CD4-positive, CD25-positive, alpha-beta regulatory T cell (primary cell): Measurements from ENCODE around the gene GPR52. TPM values are rescaled to one million over a fixed set of nuclear protein-coding genes. Genes with fewer than 3 reads are reported as not detected.

ENCODE experiments used
- ATAC-seq, 2 donors: fragments of 150-1000 bp; cut with Tn5 transposase; one replicate each; pipeline ENCODE4 v1.10.0; 2021; ENCODE audit warnings: low read depth in 2 of 2, moderate number of reproducible peaks in 2 of 2, moderate library complexity in 1 of 2
- DNase-seq, 3 donors: peaks; one replicate each; pipeline versions ENCODE4 v3.0.0 to v3.0.0-alpha.2; 2012 to 2022; ENCODE audit warnings: mixed read lengths in 1 of 3
- H3K27ac ChIP-seq: one replicate; pipeline ENCODE4 v1.7.0; 2013; ENCODE audit warnings: mild to moderate bottlenecking, low read length; ENCODE audit not compliant: insufficient read depth, poor library complexity, severe bottlenecking
- H3K27me3 ChIP-seq: one replicate; pipeline ENCODE4 v1.7.0; 2013; ENCODE audit warnings: low read length; ENCODE audit not compliant: control insufficient read depth, insufficient read depth
- H3K36me3 ChIP-seq: one replicate; pipeline ENCODE4 v1.7.0; 2013; ENCODE audit warnings: mild to moderate bottlenecking, low read length, moderate library complexity; ENCODE audit not compliant: control insufficient read depth, insufficient read depth
- H3K4me1 ChIP-seq: 2 replicates; pipeline ENCODE4 v1.7.0; 2013; ENCODE audit warnings: mild to moderate bottlenecking, low read length; ENCODE audit not compliant: insufficient read depth, control insufficient read depth, poor library complexity, severe bottlenecking
- H3K4me3 ChIP-seq: one replicate; pipeline ENCODE4 v1.7.0; 2013; ENCODE audit warnings: low read depth, mild to moderate bottlenecking, low read length, moderate library complexity
- H3K9me3 ChIP-seq, 2 experiments: 1 replicate in 1 of 2; 2 replicates in 1 of 2; pipeline ENCODE4 v1.7.0; 2013; ENCODE audit warnings: low read length in 2 of 2, mild to moderate bottlenecking in 1 of 2, moderate library complexity in 1 of 2; ENCODE audit not compliant: control insufficient read depth in 2 of 2
- H3K27ac Mint-ChIP-seq, 3 donors: one replicate each; pipeline ENCODE4 v1.8.0; 2020 to 2022; ENCODE audit warnings: mild to moderate bottlenecking in 3 of 3, mixed read lengths in 3 of 3, moderate library complexity in 2 of 3
- H3K27me3 Mint-ChIP-seq: one replicate; pipeline ENCODE4 v1.8.0; 2022; ENCODE audit warnings: mild to moderate bottlenecking, mixed read lengths
- H3K36me3 Mint-ChIP-seq: one replicate; pipeline ENCODE4 v1.8.0; 2020; ENCODE audit warnings: mixed read lengths
- H3K4me1 Mint-ChIP-seq, 4 donors: one replicate each; pipeline ENCODE4 v1.8.0; 2020 to 2022; ENCODE audit warnings: mixed read lengths in 4 of 4, mild to moderate bottlenecking in 1 of 4
- H3K4me3 Mint-ChIP-seq, 4 donors: one replicate each; pipeline ENCODE4 v1.8.0; 2020 to 2022; ENCODE audit warnings: mild to moderate bottlenecking in 4 of 4, mixed read lengths in 4 of 4, moderate library complexity in 3 of 4
- H3K9me3 Mint-ChIP-seq, 7 donors: one replicate each; pipeline ENCODE4 v1.8.0; 2020 to 2022; ENCODE audit warnings: mixed read lengths in 7 of 7, mild to moderate bottlenecking in 3 of 7, moderate library complexity in 2 of 7
- polyA plus RNA-seq, 4 donors: library from polyadenylated mRNA; unstranded; fragments of 300-500 nt; fragmentation: Illumina TruSeq; gene quantifications; one replicate each; pipeline ENCODE4 v1.2.3, GENCODE V29; 2021
- total RNA-seq: library from RNA; stranded (reverse); gene quantifications from one replicate; pipeline ENCODE4 v1.2.3, GENCODE V29; 2022

Gene GPR52
- total and polyA plus RNA-seq, 5 donors from 2014 or later, result 11.3 TPM; not detected in 4

DNA sequence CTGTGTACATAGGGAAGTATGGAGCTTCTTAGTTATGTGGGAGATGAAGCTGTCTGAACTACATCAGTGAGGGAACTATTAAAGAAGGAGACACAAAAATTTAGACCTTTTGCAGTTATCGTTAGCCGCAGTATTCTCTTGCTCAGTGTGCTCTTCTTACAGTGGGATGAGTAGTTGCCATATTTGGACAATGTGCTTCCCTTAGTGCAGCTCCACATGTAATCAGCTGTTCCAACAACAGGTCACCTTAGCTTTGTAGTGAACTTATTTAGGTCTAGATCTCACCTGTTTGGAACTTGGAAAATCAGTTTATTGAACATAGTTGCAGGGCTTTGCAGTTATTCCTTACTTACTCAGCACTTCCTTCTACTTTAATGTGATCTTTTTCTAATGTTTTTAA is 18.1 kb downstream of the GPR52 start:
- Histone ChIP-seq H3K9me3 (peaks cover 0 to 4% of the 10 kb centered on the region in 2 experiments), H3K4me3 (no peak overlapping the region), H3K27ac (no peak overlapping the region), H3K27me3 (no peaks in the 10 kb centered on the region), H3K36me3 (no peaks in the 10 kb centered on the region), H3K4me1 (no peaks in the 10 kb centered on the region)
- Mint-ChIP-seq H3K4me1 (peaks cover 0 to 11% (median 0%) of the 10 kb centered on the region in 4 donors), H3K27ac (no peak overlapping the region), H3K9me3 (peaks cover 0 to 7% (median 1%) of the 10 kb centered on the region in 7 donors), H3K27me3 (no peaks in the 10 kb centered on the region), H3K4me3 (peak overlapping the region in 1 of 4 donors; percentile 83), H3K36me3 (peaks cover 26% of the 10 kb centered on the region)
- ATAC-seq (no peak), DNase-seq (no peak)

DNA sequence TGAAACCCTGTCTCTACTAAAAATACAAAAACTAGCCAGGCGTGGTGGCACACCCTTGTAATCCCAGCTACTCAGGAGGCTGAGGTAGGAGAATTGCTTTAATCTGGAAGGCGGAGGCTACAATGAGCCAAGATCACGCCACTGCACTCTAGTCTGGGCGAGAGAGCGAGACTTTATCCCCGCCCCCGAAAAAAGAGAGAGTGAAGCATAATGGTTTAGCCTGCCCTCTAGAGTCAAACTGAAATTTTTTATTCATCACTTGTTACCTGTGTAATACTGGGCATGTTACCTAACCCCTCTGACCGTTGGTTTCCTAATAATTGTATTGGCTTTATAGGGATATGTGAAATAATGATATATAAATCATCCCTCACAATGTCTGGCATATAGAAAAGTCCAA is 18.8 kb downstream of the GPR52 start:
- Histone ChIP-seq H3K4me1 (no peaks in the 10 kb centered on the region), H3K27me3 (no peaks in the 10 kb centered on the region), H3K9me3 (peaks cover 0 to 4% of the 10 kb centered on the region in 2 experiments), H3K27ac (no peak overlapping the region), H3K36me3 (no peaks in the 10 kb centered on the region), H3K4me3 (no peak overlapping the region)
- H3K27me3 Mint-ChIP-seq, result no peaks in the 10 kb centered on the region
- no peak for DNase-seq
- no peak for ATAC-seq
- H3K27ac Mint-ChIP-seq, result peak overlapping the region in 1 of 3 donors; percentile 35
- peaks cover 0 to 13% (median 0%) of the 10 kb centered on the region in 4 donors for H3K4me1 Mint-ChIP-seq
- H3K36me3 Mint-ChIP-seq, result peaks cover 23% of the 10 kb centered on the region
- peaks cover 0 to 7% (median 1%) of the 10 kb centered on the region in 7 donors for H3K9me3 Mint-ChIP-seq
- no peak overlapping the region for H3K4me3 Mint-ChIP-seq

DNA sequence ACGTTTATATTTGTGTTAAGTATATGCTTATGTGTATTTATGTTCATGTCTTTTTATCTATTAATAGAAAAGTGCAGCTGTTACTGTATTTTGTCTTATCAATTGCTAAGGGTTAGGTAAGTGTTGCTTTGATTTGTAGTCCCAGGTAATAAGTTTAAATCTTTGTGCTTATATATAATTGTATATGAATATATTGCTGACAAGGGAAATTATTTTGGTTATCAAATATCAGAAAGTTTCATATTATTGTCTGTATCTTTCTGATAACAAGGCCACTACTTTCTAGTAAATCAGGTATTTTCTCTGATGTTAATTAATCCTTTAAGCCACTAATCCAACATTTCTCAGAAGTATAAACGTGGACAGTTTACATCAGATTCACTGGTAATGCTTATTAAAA is 21.3 kb downstream of the GPR52 start:
- H3K27ac ChIP-seq, result no peak overlapping the region
- Mint-ChIP-seq H3K4me3 (no peak overlapping the region), H3K4me1 (peaks cover 0 to 13% (median 0%) of the 10 kb centered on the region in 4 donors), H3K27me3 (no peaks in the 10 kb centered on the region), H3K36me3 (peaks cover 11% of the 10 kb centered on the region), H3K27ac (no peak overlapping the region), H3K9me3 (peaks cover 0 to 1% (median 0%) of the 10 kb centered on the region in 7 donors)
- no peaks in the 10 kb centered on the region for H3K4me1 ChIP-seq
- H3K27me3 ChIP-seq, result no peaks in the 10 kb centered on the region
- H3K36me3 ChIP-seq, result no peaks in the 10 kb centered on the region
- no peak overlapping the region for H3K4me3 ChIP-seq
- ATAC-seq, result no peak
- DNase-seq, result no peak
- no peaks in the 10 kb centered on the region for H3K9me3 ChIP-seq

DNA sequence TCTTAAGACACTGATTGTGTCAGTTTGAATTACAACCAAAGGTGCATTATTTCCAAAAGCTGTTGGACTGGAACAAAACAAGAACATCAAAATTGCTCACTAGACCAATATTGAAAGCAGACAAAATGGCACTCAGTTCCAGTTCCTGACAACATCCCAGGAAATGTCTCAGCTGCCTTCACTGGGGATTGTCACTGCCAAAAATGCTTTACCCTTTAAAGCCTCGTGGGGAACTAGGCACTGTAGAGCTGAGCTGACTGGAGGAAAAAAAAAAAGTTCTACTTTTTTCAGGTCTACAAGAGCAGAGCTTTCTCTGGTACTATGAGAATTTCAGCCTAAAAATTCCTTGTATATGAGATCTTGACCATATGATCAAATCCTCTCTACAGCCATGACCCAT is 21.9 kb downstream of the GPR52 start:
- no peaks in the 10 kb centered on the region for H3K9me3 ChIP-seq
- ATAC-seq (no peak), DNase-seq (no peak)
- no peaks in the 10 kb centered on the region for H3K36me3 ChIP-seq
- peaks cover 5% of the 10 kb centered on the region for H3K36me3 Mint-ChIP-seq
- H3K27me3 Mint-ChIP-seq, result no peaks in the 10 kb centered on the region
- no peak overlapping the region for H3K27ac Mint-ChIP-seq
- H3K9me3 Mint-ChIP-seq, result no peaks in the 10 kb centered on the region
- H3K4me3 ChIP-seq, result no peak overlapping the region
- H3K4me1 ChIP-seq, result no peaks in the 10 kb centered on the region
- H3K4me3 Mint-ChIP-seq, result no peak overlapping the region
- H3K27ac ChIP-seq, result no peak overlapping the region
- H3K4me1 Mint-ChIP-seq, result peaks cover 0 to 13% (median 0%) of the 10 kb centered on the region in 4 donors
- no peaks in the 10 kb centered on the region for H3K27me3 ChIP-seq

DNA sequence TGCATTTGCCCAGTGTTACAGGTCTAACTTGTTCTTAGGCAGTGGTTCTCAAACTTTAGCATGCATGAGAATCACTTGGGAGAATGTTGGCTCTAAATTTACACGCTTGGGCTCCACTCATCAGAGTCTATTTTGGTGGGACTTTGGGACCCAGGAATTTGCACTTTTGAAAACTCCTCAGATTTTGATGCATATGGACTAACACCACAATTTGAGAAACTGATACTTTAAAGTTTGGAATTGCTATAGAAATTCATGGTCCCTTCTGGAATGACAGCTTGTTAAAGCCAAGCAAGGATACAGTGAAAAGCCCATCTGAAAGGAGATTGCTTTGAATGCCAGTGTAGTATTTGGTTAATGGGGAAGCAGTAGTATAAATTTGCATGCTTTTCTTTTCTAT is 31.5 kb downstream of the GPR52 start:
- H3K9me3 Mint-ChIP-seq, result peaks cover 0 to 2% (median 0%) of the 10 kb centered on the region in 7 donors
- no peaks in the 10 kb centered on the region for H3K36me3 Mint-ChIP-seq
- no peaks in the 10 kb centered on the region for H3K36me3 ChIP-seq
- H3K9me3 ChIP-seq, result no peaks in the 10 kb centered on the region
- H3K4me3 Mint-ChIP-seq, result no peak overlapping the region
- H3K4me1 ChIP-seq, result no peaks in the 10 kb centered on the region
- no peak overlapping the region for H3K27ac ChIP-seq
- H3K27me3 ChIP-seq, result no peaks in the 10 kb centered on the region
- H3K4me3 ChIP-seq, result no peak overlapping the region
- ATAC-seq, result no peak
- no peak overlapping the region for H3K27ac Mint-ChIP-seq
- peaks cover 0 to 4% (median under 1%) of the 10 kb centered on the region in 4 donors for H3K4me1 Mint-ChIP-seq
- no peak for DNase-seq
- no peaks in the 10 kb centered on the region for H3K27me3 Mint-ChIP-seq

DNA sequence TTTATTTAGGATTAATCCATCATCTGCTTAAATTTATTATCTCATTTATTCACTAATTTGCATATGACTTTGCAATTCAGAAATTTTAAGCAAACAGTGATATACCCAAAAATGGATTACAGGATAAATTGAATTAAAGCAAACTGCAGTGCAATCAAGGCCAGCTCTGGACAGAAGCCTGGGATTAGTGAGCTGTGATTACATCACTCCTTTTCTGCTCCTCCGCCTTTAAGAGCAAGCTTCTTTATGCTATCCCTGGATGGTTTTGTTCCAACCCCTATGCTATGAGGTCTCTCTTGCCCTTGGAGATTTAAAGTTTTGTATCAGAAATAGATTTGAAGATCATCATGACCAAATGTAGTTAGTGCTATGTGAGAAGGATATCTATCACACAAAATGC is 32.6 kb downstream of the GPR52 start:
- H3K9me3 ChIP-seq, result no peaks in the 10 kb centered on the region
- no peaks in the 10 kb centered on the region for H3K36me3 ChIP-seq
- no peaks in the 10 kb centered on the region for H3K4me1 ChIP-seq
- H3K4me1 Mint-ChIP-seq, result peaks cover 0 to 4% (median 1%) of the 10 kb centered on the region in 4 donors
- no peak overlapping the region for H3K4me3 ChIP-seq
- H3K9me3 Mint-ChIP-seq, result peaks cover 0 to 2% (median 0%) of the 10 kb centered on the region in 7 donors
- H3K27ac Mint-ChIP-seq, result no peak overlapping the region
- no peak overlapping the region for H3K27ac ChIP-seq
- DNase-seq, result no peak
- no peaks in the 10 kb centered on the region for H3K27me3 ChIP-seq
- ATAC-seq, result no peak
- H3K4me3 Mint-ChIP-seq, result no peak overlapping the region
- no peaks in the 10 kb centered on the region for H3K36me3 Mint-ChIP-seq
- H3K27me3 Mint-ChIP-seq, result no peaks in the 10 kb centered on the region

DNA sequence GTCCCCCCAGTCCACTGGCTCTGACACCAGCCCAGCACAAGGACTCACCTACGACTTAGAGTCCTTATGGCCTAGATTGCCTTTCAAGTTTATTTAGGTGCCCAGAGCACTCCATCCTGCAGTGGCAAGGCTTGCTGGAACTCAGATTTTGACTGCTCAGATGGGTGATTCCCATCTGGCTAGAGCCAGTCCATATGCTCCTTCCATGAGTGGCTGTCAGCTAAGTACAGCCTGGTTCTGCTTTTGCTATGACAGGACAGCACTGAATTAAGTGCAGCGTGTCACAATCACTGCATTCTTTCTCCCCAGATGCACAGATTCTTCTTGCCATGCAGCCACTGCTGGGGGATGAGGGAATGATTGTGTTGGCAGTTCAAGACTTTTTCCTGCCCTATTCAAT is 43.8 kb downstream of the GPR52 start:
- Histone ChIP-seq H3K27ac (no peak overlapping the region), H3K4me1 (no peaks in the 10 kb centered on the region), H3K27me3 (no peaks in the 10 kb centered on the region), H3K4me3 (no peak overlapping the region), H3K36me3 (no peaks in the 10 kb centered on the region), H3K9me3 (no peaks in the 10 kb centered on the region)
- H3K27me3 Mint-ChIP-seq, result peaks cover 6% of the 10 kb centered on the region
- no peak for ATAC-seq
- peaks cover 19% of the 10 kb centered on the region for H3K36me3 Mint-ChIP-seq
- H3K27ac Mint-ChIP-seq, result no peak overlapping the region
- H3K9me3 Mint-ChIP-seq, result peaks cover 0 to 11% (median 4%) of the 10 kb centered on the region in 7 donors
- DNase-seq, result no peak
- peaks cover 9 to 34% (median 14%) of the 10 kb centered on the region in 4 donors for H3K4me1 Mint-ChIP-seq
- no peak overlapping the region for H3K4me3 Mint-ChIP-seq

DNA sequence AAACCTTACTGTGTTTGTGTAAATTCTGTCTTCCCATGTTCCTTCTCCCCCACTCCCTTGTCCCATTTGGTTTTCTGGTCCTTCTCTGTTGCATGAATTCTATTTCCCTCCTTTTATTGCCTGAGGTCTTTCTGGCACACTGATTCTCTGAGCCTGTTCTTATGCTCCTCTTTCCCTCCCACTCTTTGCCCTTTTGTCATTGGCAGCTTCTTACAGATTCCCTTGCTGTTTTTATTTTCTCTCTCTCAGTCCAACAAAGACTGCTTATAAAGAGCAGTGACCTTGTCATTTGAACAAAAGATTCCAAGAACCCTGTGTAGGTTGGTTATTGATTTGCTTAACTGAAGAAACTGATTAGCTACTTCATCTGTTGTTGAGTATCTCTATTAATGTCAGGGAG is 49.7 kb downstream of the GPR52 start:
- Mint-ChIP-seq H3K27me3 (no peaks in the 10 kb centered on the region), H3K9me3 (no peaks in the 10 kb centered on the region), H3K4me1 (peaks cover 0 to 32% (median 4%) of the 10 kb centered on the region in 4 donors), H3K4me3 (no peak overlapping the region), H3K27ac (no peak overlapping the region), H3K36me3 (peaks cover 4% of the 10 kb centered on the region)
- no peak overlapping the region for H3K4me3 ChIP-seq
- H3K36me3 ChIP-seq, result no peaks in the 10 kb centered on the region
- H3K27ac ChIP-seq, result no peak overlapping the region
- ATAC-seq, result no peak
- no peaks in the 10 kb centered on the region for H3K9me3 ChIP-seq
- no peak for DNase-seq
- H3K27me3 ChIP-seq, result no peaks in the 10 kb centered on the region
- H3K4me1 ChIP-seq, result no peaks in the 10 kb centered on the region
